ENCODE measurements around the gene BRSK2.

DNA sequence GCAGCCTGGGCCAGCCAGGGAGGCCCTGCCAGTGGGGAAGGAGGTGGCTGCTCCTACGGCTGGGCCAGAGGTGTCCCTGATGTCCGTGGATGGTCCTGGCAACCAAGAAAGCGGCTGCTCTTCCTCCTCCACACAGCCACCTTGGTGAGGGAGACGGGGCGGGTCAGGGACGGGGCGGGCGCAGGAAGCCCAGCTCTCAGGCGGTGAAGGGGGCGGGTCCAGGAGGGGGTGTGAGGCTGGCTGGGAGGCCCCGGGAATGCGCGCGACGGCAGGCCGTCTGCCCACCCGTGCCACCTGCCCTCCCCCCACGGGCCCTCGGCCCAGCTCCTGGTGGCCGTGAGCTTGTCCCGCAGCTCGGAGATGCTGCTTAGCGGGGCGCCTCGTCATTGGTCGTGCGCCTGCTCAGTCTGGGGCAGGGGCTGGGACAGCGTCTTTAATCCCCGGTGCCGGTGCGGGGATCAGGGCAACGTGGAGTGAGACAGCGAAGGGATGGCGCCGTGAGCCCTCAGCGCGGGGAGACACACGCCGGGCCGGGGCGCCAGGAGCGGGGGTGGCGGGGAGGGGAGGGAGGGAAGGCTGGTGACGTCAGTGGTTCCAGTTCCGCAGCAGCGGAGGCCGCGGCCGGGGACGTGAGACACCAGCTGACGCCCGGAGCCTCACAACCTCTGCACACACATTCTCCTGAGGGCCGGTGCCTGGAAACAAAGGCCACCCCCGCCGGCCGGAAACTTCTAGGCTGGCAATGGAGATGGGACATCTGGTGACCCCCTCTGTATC is 6.7 kb upstream of the BRSK2 start:
- TF ChIP-seq, protein P1, sequence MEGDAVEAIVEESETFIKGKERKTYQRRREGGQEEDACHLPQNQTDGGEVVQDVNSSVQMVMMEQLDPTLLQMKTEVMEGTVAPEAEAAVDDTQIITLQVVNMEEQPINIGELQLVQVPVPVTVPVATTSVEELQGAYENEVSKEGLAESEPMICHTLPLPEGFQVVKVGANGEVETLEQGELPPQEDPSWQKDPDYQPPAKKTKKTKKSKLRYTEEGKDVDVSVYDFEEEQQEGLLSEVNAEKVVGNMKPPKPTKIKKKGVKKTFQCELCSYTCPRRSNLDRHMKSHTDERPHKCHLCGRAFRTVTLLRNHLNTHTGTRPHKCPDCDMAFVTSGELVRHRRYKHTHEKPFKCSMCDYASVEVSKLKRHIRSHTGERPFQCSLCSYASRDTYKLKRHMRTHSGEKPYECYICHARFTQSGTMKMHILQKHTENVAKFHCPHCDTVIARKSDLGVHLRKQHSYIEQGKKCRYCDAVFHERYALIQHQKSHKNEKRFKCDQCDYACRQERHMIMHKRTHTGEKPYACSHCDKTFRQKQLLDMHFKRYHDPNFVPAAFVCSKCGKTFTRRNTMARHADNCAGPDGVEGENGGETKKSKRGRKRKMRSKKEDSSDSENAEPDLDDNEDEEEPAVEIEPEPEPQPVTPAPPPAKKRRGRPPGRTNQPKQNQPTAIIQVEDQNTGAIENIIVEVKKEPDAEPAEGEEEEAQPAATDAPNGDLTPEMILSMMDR (conservative IDR thresholded peaks at IDR 0.05 in 1 of 2, IDR thresholded peaks at IDR 0.05 in 1 of 2; ENCODE audit: extremely low read depth in 1 of 2, insufficient read depth in 1 of 2, low read depth in 1 of 2, low read length in 2 of 2) = no peak
- TF ChIP-seq EZH2 (IDR thresholded peaks at IDR 0.05; ENCODE audit: borderline replicate concordance, low read length) = no peak
